Measurements from ENCODE around the gene EXD3.

Gene EXD3

DNA sequence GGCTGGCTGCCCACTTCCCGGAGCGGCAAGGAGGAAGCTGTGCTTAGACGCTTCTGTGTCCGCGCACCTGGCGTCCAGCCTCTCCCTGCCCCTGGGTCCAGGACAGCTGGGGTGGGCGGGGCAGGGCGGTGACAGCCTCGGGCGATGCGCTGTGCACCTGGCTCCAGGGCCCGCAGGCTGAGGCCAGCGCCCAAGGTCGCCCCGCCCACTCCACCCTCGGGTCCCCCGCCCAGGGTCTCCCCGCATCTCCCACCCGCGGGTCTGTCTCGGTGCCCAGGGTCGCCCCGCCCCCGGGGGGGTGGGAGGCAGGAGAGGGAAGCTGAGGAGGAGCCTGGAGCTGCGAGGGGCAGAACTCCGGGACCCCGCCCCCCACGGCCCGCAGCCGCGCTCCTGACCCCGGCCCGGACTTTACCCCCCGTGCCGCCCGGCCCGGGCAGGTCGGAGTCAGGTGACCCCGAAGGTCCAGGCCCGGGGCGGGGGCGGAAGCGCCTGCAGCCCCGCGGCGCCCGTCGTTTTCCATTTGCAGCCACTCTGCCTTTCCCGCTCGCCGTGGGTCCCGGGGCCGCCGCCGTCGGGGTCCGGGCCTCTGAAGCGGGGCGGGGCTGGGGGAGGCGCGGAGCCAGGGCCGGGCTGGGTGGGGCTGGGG is 18.4 kb upstream of the EXD3 start, which contains the start of gene ENTPD8:
TSS of gene ENTPD8 (minus strand) at position 69 of the 646 bp plus-strand sequence. CDS start 3,072 bp downstream, outside the sequence.
- peak within 1 kb of the TSS; percentile 29 for H3K4me3 ChIP-seq (ENCODE audit: low read length)
- no peak for DNase-seq (ENCODE audit: low read depth)
- TF ChIP-seq, protein P1, sequence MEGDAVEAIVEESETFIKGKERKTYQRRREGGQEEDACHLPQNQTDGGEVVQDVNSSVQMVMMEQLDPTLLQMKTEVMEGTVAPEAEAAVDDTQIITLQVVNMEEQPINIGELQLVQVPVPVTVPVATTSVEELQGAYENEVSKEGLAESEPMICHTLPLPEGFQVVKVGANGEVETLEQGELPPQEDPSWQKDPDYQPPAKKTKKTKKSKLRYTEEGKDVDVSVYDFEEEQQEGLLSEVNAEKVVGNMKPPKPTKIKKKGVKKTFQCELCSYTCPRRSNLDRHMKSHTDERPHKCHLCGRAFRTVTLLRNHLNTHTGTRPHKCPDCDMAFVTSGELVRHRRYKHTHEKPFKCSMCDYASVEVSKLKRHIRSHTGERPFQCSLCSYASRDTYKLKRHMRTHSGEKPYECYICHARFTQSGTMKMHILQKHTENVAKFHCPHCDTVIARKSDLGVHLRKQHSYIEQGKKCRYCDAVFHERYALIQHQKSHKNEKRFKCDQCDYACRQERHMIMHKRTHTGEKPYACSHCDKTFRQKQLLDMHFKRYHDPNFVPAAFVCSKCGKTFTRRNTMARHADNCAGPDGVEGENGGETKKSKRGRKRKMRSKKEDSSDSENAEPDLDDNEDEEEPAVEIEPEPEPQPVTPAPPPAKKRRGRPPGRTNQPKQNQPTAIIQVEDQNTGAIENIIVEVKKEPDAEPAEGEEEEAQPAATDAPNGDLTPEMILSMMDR (conservative IDR thresholded peaks at IDR 0.05; ENCODE audit: low read depth, low read length): no peak

DNA sequence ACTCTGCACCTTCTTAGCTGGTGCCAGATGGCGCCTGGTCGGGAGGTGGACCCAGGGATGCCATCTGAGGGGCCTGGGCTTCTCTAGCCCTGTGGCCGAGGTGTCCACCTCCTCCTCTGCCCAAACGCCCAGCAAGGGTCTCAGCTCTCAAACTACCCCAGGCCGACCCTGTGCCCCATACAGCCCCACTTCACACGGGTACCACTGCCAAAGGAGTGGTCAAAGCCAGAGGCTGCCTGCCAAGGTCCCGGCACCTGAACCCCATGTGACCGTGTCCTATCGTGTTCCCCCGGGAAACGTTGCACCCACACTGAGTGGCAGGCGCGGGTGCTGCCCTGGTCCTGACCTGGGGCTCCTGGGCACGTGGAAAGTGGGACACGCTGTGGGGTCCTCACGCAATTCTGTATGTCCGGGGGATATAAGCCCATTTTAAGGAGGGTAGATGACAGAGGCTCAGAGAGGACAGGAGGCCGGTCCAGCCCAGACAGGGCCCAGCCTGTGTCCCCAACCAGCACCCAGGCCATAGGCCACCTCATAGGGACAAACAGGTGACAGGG is 16.3 kb upstream of the EXD3 start:
- TF ChIP-seq, protein P1 (conservative IDR thresholded peaks at IDR 0.05; ENCODE audit: low read depth, low read length): no peak
- DNase-seq (ENCODE audit: low read depth): no peak
- no peak overlapping the region for H3K4me3 ChIP-seq (ENCODE audit: low read length)

DNA sequence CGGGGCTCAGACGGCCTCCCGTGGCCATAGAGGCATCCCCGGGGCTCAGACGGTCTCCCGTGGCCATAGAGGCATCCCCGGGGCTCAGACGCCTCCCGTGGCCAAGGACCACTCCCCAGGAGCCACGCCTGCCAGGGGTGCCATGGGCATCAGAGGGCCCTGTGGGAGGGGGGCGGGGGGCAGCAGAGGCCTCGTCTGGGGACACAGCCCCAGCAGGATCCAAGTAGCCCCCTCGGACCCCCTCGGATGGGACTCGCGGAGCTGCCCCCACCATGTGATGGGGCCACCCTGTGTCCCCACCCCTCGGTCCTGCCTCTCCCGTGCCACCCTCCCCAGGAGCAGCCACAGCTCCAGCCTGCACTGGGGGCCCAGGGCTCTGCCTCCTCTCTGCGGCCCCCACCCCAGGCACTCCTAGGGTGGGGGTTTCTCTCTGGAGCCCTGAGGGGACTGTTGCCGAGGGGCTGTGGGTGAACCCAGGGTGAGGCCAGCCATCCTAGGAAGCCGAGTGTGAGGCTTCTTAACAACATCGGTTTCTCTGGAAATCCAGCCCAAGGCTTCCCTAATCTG is 15.7 kb upstream of the EXD3 start:
- TF ChIP-seq, protein P1 (conservative IDR thresholded peaks at IDR 0.05; ENCODE audit: low read depth, low read length): no peak
- DNase-seq (ENCODE audit: low read depth): no peak
- H3K4me3 ChIP-seq (ENCODE audit: low read length): no peak overlapping the region

DNA sequence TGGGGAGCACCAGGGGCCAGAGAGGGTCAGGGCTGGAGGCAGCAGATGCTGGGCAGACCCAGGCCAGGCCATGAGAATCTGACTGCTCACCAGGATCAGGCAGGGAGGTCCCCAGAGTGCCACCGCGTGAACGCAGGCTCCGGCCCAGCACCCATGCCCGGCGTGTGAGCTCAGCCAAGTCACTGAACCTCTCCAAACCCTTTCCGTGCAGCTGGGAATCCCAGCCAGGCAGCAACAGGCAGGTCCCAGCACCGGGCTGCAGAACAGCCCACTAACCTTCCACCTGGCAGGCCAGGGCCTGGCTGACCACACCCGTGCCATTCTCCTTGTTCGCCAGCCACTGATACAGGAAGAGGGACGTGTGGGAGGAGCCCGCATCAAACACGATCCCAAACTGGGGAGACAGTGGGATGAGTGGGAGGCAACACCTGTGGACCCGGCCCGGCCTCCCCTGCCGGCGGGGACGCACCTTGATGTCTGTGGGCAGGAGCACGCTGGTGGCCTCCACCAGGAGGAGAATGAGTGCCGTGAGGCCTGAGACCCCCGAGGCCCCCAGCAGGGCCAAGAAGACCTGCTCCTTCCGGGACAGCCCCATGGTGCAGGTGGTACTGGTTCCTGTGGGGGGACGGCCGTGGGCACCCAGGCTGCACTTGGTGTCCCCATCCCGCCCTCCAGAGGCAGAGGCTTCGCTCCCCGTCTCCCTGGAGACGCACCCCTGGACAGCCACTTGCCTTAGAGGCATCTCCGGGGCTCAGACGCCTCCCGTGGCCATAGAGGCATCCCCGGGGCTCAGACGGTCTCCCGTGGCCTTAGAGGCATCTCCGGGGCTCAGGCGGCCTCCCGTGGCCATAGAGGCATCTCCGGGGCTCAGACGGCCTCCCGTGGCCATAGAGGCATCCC is 15.0 kb upstream of the EXD3 start:
- no peak for DNase-seq (ENCODE audit: low read depth)
- TF ChIP-seq, protein P1 (conservative IDR thresholded peaks at IDR 0.05; ENCODE audit: low read depth, low read length): no peak
- H3K4me3 ChIP-seq (ENCODE audit: low read length): no peak overlapping the region

DNA sequence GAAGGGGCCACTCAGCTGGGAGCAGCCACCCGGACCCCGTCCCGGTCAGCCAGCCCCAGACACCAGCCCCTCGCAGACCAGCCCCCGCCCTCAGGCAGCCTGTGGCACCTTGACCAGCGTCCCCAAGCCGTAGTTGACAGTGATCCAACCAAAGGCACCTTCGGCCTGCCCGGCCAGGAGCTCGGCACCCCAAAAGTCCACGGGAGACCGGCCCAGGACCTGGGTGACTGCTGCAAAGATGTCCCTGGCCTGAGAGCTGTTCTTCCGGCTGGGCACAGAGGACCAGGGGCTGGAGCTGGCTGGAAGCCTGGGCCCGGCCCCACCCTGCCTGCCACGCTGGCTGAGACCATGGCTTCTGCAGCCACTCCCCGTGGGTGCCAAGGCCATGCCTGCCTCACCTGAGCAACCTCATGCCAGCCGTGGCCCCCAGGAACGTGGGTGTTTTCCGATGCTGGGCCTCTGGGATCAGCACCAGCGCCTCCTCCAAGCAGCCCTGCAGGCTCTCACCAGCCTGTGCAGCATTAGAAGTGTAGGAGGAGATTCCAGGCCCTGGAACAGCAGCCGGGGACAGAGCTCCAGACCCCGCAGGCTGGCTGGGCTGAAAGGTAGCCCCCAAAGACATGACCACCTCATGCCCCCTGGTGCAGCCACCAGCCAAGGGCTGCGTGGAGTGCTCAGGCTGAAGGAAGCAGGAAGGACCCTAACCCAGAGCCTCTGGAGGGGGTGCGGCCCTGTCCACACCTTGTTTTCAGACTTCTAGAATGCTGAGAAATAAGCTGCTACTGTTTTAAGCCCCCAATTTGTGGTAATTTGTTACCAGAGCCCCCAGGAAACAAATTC is 14.0 kb upstream of the EXD3 start:
- TF ChIP-seq, protein P1 (conservative IDR thresholded peaks at IDR 0.05; ENCODE audit: low read depth, low read length): no peak
- no peak overlapping the region for H3K4me3 ChIP-seq (ENCODE audit: low read length)
- DNase-seq (ENCODE audit: low read depth): no peak

DNA sequence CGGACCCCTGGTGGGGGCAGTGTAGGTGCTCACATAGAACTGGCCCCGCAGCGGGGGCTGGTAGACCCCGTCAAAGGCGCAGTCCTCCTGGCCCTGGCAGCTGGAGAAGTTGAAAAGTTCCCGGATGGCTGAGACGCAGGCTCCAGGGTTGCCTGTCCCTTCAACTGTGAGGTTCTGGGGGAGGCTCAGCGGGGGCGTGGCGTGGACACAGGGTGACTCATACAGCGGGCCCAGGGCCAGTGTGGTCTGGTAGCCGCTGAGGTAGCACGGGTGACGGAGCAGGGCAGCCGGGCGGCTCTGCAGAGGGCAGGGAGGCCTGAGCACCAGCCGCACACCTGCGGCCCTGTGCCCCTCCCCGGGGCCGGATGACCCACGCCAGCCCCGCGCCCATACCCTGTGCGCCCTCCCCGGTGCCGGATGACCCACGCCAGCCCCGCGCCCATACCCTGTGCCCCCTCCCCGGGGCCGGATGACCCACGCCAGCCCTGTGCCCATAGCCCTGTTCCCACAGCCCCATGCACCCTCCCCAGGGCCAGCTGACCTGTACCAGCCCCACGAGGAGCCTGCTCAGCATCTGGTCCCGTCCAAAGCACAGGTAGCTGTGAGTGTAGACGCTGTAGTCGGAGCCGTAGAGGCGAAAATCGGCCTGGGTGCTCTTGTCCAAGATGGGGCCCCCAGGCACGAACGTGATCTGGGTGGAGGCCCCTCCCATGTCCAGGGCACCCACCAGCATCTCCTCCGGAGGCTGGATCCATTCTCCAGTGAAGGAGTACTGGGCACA is 13.2 kb upstream of the EXD3 start:
- TF ChIP-seq, protein P1 (conservative IDR thresholded peaks at IDR 0.05; ENCODE audit: low read depth, low read length): no peak
- DNase-seq (ENCODE audit: low read depth): peak; percentile 45

More for the DNA sequence above, 13.2 kb upstream of the EXD3 start:
- no peak overlapping the region for H3K4me3 ChIP-seq (ENCODE audit: low read length)
